ENCODE results near the gene IL3RA. TPM values are rescaled to one million over a fixed set of nuclear protein-coding genes. Genes with fewer than 3 reads are reported as not detected.
A peak's percentile ranks its signal among the peaks of the same experiment; 100 is the strongest.
"Not testable (repeated sequence)": the region's sequence is repeated elsewhere in the genome, so short reads cannot be mapped to it uniquely, and the experiment has no call there.

Gene IL3RA
- total and polyA plus RNA-seq, 2 donors, result 4.9 to 12.7 TPM

GRCh38 chrX:1361910-1362309 lies 25.3 kb downstream of the IL3RA start:
- H3K36me3 ChIP-seq (ENCODE audit: control insufficient read depth in 2 of 2, insufficient read depth in 2 of 2, low read length in 1 of 2), result no peaks in the 10 kb centered on the region
- no peak overlapping the region for H3K27ac ChIP-seq (ENCODE audit: low read depth in 1 of 2, low read length in 1 of 2)
- H3K9me3 ChIP-seq (ENCODE audit: control insufficient read depth in 2 of 2, insufficient read depth in 1 of 2, low read length in 1 of 2), result peaks cover 3 to 7% of the 10 kb centered on the region in 2 donors
- H3K4me3 ChIP-seq (ENCODE audit: low read length in 2 of 2), result no peak overlapping the region
- no peak for DNase-seq (ENCODE audit: low read depth in 6 of 9, low spot score in 9 of 9)
- H3K4me1 ChIP-seq (ENCODE audit: control insufficient read depth in 2 of 2, insufficient read depth in 2 of 2, low read length in 2 of 2), result no peaks in the 10 kb centered on the region
- H3K27me3 ChIP-seq (ENCODE audit: control insufficient read depth in 2 of 2, insufficient read depth in 1 of 2, low read length in 1 of 2), result no peaks in the 10 kb centered on the region
- whole genome bisulfite sequencing, result 98% methylated on average over 2 of the region's 2 CpGs

- not testable (repeated sequence) for H3K4me3 ChIP-seq (ENCODE audit: low read length in 2 of 2); DNase-seq (ENCODE audit: low read depth in 6 of 9, low spot score in 9 of 9); H3K36me3 ChIP-seq (ENCODE audit: control insufficient read depth in 2 of 2, insufficient read depth in 2 of 2, low read length in 1 of 2); H3K27me3 ChIP-seq (ENCODE audit: control insufficient read depth in 2 of 2, insufficient read depth in 1 of 2, low read length in 1 of 2); H3K9me3 ChIP-seq (ENCODE audit: control insufficient read depth in 2 of 2, insufficient read depth in 1 of 2, low read length in 1 of 2); H3K27ac ChIP-seq (ENCODE audit: low read depth in 1 of 2, low read length in 1 of 2); H3K4me1 ChIP-seq (ENCODE audit: control insufficient read depth in 2 of 2, insufficient read depth in 2 of 2, low read length in 2 of 2)
- WGBS, result 96% methylated on average over 34 of the region's 63 CpGs
Observed at GRCh38 chrX:1366363-1366762, 29.8 kb downstream of the IL3RA start.

GRCh38 chrX:1368385-1368698 lies 31.8 kb downstream of the IL3RA start:
- Histone ChIP-seq H3K9me3 (ENCODE audit: control insufficient read depth in 2 of 2, insufficient read depth in 1 of 2, low read length in 1 of 2) (no peaks in the 10 kb centered on the region), H3K27ac (ENCODE audit: low read depth in 1 of 2, low read length in 1 of 2) (no peak overlapping the region), H3K27me3 (ENCODE audit: control insufficient read depth in 2 of 2, insufficient read depth in 1 of 2, low read length in 1 of 2) (no peaks in the 10 kb centered on the region), H3K36me3 (ENCODE audit: control insufficient read depth in 2 of 2, insufficient read depth in 2 of 2, low read length in 1 of 2) (peaks cover 0 to 6% of the 10 kb centered on the region in 2 donors), H3K4me3 (ENCODE audit: low read length in 2 of 2) (no peak overlapping the region), H3K4me1 (ENCODE audit: control insufficient read depth in 2 of 2, insufficient read depth in 2 of 2, low read length in 2 of 2) (no peaks in the 10 kb centered on the region)
- WGBS, result 97% methylated on average over 4 of the region's 4 CpGs
- no peak for DNase-seq (ENCODE audit: low read depth in 6 of 9, low spot score in 9 of 9)

GRCh38 chrX:1378306-1378759 lies 41.7 kb downstream of the IL3RA start:
- Histone ChIP-seq H3K4me3 (ENCODE audit: low read length in 2 of 2) (no peak overlapping the region), H3K9me3 (ENCODE audit: control insufficient read depth in 2 of 2, insufficient read depth in 1 of 2, low read length in 1 of 2) (peaks cover 0 to 5% of the 10 kb centered on the region in 2 donors), H3K4me1 (ENCODE audit: control insufficient read depth in 2 of 2, insufficient read depth in 2 of 2, low read length in 2 of 2) (no peaks in the 10 kb centered on the region), H3K36me3 (ENCODE audit: control insufficient read depth in 2 of 2, insufficient read depth in 2 of 2, low read length in 1 of 2) (peaks cover 3 to 4% of the 10 kb centered on the region in 2 donors), H3K27me3 (ENCODE audit: control insufficient read depth in 2 of 2, insufficient read depth in 1 of 2, low read length in 1 of 2) (no peaks in the 10 kb centered on the region), H3K27ac (ENCODE audit: low read depth in 1 of 2, low read length in 1 of 2) (no peak overlapping the region)
- 98% methylated on average over 24 of the region's 24 CpGs for WGBS
- no peak for DNase-seq (ENCODE audit: low read depth in 6 of 9, low spot score in 9 of 9)

GRCh38 chrX:1380672-1381233 lies 44.2 kb downstream of the IL3RA start:
- no peak for DNase-seq (ENCODE audit: low read depth in 6 of 9, low spot score in 9 of 9)
- Histone ChIP-seq H3K4me3 (ENCODE audit: low read length in 2 of 2) (no peak overlapping the region), H3K36me3 (ENCODE audit: control insufficient read depth in 2 of 2, insufficient read depth in 2 of 2, low read length in 1 of 2) (peaks cover 19 to 22% of the 10 kb centered on the region in 2 donors), H3K9me3 (ENCODE audit: control insufficient read depth in 2 of 2, insufficient read depth in 1 of 2, low read length in 1 of 2) (peaks cover 0 to 5% of the 10 kb centered on the region in 2 donors), H3K27me3 (ENCODE audit: control insufficient read depth in 2 of 2, insufficient read depth in 1 of 2, low read length in 1 of 2) (no peaks in the 10 kb centered on the region), H3K27ac (ENCODE audit: low read depth in 1 of 2, low read length in 1 of 2) (peak overlapping the region in 1 of 2 donors; percentile 31), H3K4me1 (ENCODE audit: control insufficient read depth in 2 of 2, insufficient read depth in 2 of 2, low read length in 2 of 2) (no peaks in the 10 kb centered on the region)
- WGBS, result 86% methylated on average over 20 of the region's 20 CpGs

- Histone ChIP-seq H3K27me3 (ENCODE audit: control insufficient read depth in 2 of 2, insufficient read depth in 1 of 2, low read length in 1 of 2) (no peaks in the 10 kb centered on the region), H3K9me3 (ENCODE audit: control insufficient read depth in 2 of 2, insufficient read depth in 1 of 2, low read length in 1 of 2) (peaks cover 0 to 5% of the 10 kb centered on the region in 2 donors), H3K36me3 (ENCODE audit: control insufficient read depth in 2 of 2, insufficient read depth in 2 of 2, low read length in 1 of 2) (peaks cover 58 to 59% of the 10 kb centered on the region in 2 donors), H3K27ac (ENCODE audit: low read depth in 1 of 2, low read length in 1 of 2) (no peak overlapping the region), H3K4me1 (ENCODE audit: control insufficient read depth in 2 of 2, insufficient read depth in 2 of 2, low read length in 2 of 2) (no peaks in the 10 kb centered on the region), H3K4me3 (ENCODE audit: low read length in 2 of 2) (no peak overlapping the region)
- 98% methylated on average over 18 of the region's 18 CpGs for WGBS
- DNase-seq (ENCODE audit: low read depth in 6 of 9, low spot score in 9 of 9), result no peak
Observed at GRCh38 chrX:1384658-1385252, 48.2 kb downstream of the IL3RA start.

GRCh38 chrX:1385253-1386223 lies 49.0 kb downstream of the IL3RA start:
- Histone ChIP-seq H3K9me3 (ENCODE audit: control insufficient read depth in 2 of 2, insufficient read depth in 1 of 2, low read length in 1 of 2) (peaks cover 0 to 6% of the 10 kb centered on the region in 2 donors), H3K4me1 (ENCODE audit: control insufficient read depth in 2 of 2, insufficient read depth in 2 of 2, low read length in 2 of 2) (peaks cover 1% of the 10 kb centered on the region in 2 donors), H3K36me3 (ENCODE audit: control insufficient read depth in 2 of 2, insufficient read depth in 2 of 2, low read length in 1 of 2) (peaks cover 66% of the 10 kb centered on the region in 2 donors), H3K27me3 (ENCODE audit: control insufficient read depth in 2 of 2, insufficient read depth in 1 of 2, low read length in 1 of 2) (no peaks in the 10 kb centered on the region), H3K4me3 (ENCODE audit: low read length in 2 of 2) (no peak overlapping the region), H3K27ac (ENCODE audit: low read depth in 1 of 2, low read length in 1 of 2) (no peak overlapping the region)
- WGBS, result 98% methylated on average over 36 of the region's 36 CpGs
- DNase-seq (ENCODE audit: low read depth in 6 of 9, low spot score in 9 of 9), result no peak

- DNase-seq (ENCODE audit: low read depth in 6 of 9, low spot score in 9 of 9), result no peak
- H3K4me3 ChIP-seq (ENCODE audit: low read length in 2 of 2), result no peak overlapping the region
- peaks cover 8 to 9% of the 10 kb centered on the region in 2 donors for H3K4me1 ChIP-seq (ENCODE audit: control insufficient read depth in 2 of 2, insufficient read depth in 2 of 2, low read length in 2 of 2)
- no peak overlapping the region for H3K27ac ChIP-seq (ENCODE audit: low read depth in 1 of 2, low read length in 1 of 2)
- WGBS, result 98% methylated on average over 41 of the region's 41 CpGs
- H3K27me3 ChIP-seq (ENCODE audit: control insufficient read depth in 2 of 2, insufficient read depth in 1 of 2, low read length in 1 of 2), result no peaks in the 10 kb centered on the region
- H3K36me3 ChIP-seq (ENCODE audit: control insufficient read depth in 2 of 2, insufficient read depth in 2 of 2, low read length in 1 of 2), result peaks cover 70 to 73% of the 10 kb centered on the region in 2 donors
- peaks cover 0 to 3% of the 10 kb centered on the region in 2 donors for H3K9me3 ChIP-seq (ENCODE audit: control insufficient read depth in 2 of 2, insufficient read depth in 1 of 2, low read length in 1 of 2)
Observed at GRCh38 chrX:1386338-1387127, 49.9 kb downstream of the IL3RA start.
